HCEC 1CT (cell line): ENCODE results near the gene ARVCF.
A peak's percentile ranks its signal among the peaks of the same experiment; 100 is the strongest.

ENCODE experiments used
- DNase-seq: peaks from one replicate; pipeline ENCODE4 v3.0.0-alpha.2; 2017

Gene ARVCF

GRCh38 chr22:20029550-20030225, 13.1 kb upstream of the ARVCF start:
- DNase-seq, result no peak

- no peak for DNase-seq
These were observed 12.4 kb upstream of the ARVCF start for GRCh38 chr22:20028855-20029549.

GRCh38 chr22:20027966-20028854, 11.6 kb upstream of the ARVCF start:
- no peak for DNase-seq

- no peak for DNase-seq
These were observed 10.5 kb upstream of the ARVCF start for GRCh38 chr22:20026996-20027601.

GRCh38 chr22:20026204-20026908, 9.7 kb upstream of the ARVCF start:
- no peak for DNase-seq

GRCh38 chr22:20025401-20026203, 9.0 kb upstream of the ARVCF start:
- no peak for DNase-seq

- no peak for DNase-seq
These were observed 8.2 kb upstream of the ARVCF start for GRCh38 chr22:20024650-20025397.

- no peak for DNase-seq
These were observed 7.6 kb upstream of the ARVCF start for GRCh38 chr22:20024225-20024624.

- DNase-seq, result no peak
These were observed 6.5 kb upstream of the ARVCF start for GRCh38 chr22:20022978-20023613.

- DNase-seq, result no peak
These were observed 5.8 kb upstream of the ARVCF start for GRCh38 chr22:20022231-20022977.

GRCh38 chr22:20021196-20022181, 4.9 kb upstream of the ARVCF start:
- DNase-seq, result no peak

- peak; percentile 88 for DNase-seq
These were observed 4.0 kb upstream of the ARVCF start, which contains the start of gene TANGO2 for GRCh38 chr22:20020533-20021195. TSS of gene TANGO2 (plus strand) at chr22:20021110. CDS start at chr22:20036799, 15,689 bp downstream.

- no peak for DNase-seq
These were observed 3.3 kb upstream of the ARVCF start for GRCh38 chr22:20019661-20020532.

- no peak for DNase-seq
These were observed 1.4 kb upstream of the ARVCF start for GRCh38 chr22:20018001-20018400.

- DNase-seq, result no peak
These were observed 967 bp upstream of the ARVCF start for GRCh38 chr22:20017622-20017958.

- no peak for DNase-seq
These were observed 471 bp downstream of the ARVCF start for GRCh38 chr22:20015971-20016733.
